SK-N-SH (cell line): ENCODE data around the gene PDE9A. TPM values are rescaled to one million over a fixed set of nuclear protein-coding genes. Genes with fewer than 3 reads are reported as not detected.

Experiments used
- CTCF ChIA-PET: fragments of 300-600, 350-600 bp; formaldehyde crosslinking; extraction: SDS; loops from one replicate; lab custom pipeline; 2021; lab: Yijun Ruan, JAX
- POLR2A ChIA-PET: fragments of 350-600 bp; sonication (Branson Sonifier 250); formaldehyde crosslinking; extraction: SDS; loops from one replicate; lab custom pipeline; 2020; ENCODE audit warnings: antibody characterized with exemption, inconsistent platforms; lab: Yijun Ruan, JAX
- DNase-seq: peaks from one replicate; pipeline ENCODE4 v3.0.0; 2012
- H2AFZ ChIP-seq: fragments of 200-600 bp; sonication (generic); 2 replicates; pipeline ENCODE4 v1.8.1; 2016; ENCODE audit warnings: antibody characterized with exemption, mild to moderate bottlenecking, low read depth
- H3F3A ChIP-seq: fragments of 200-600 bp; sonication (generic); replicated peaks from 2 replicates; pipeline ENCODE3; 2016; ENCODE audit warnings: antibody characterized with exemption, mild to moderate bottlenecking; ENCODE audit not compliant: insufficient read depth
- H3K27ac ChIP-seq, 2 experiments: fragments of 200-500 bp in 1 of 2; fragments of 200-600 bp in 1 of 2; sonication (Bioruptor generic) in 1 of 2; sonication (generic), shearing (Covaris generic) in 1 of 2; 2 replicates each; pipeline versions ENCODE4 v1.5.1 to v1.6.1; 2014 to 2016; ENCODE audit warnings: low read depth in 2 of 2, inconsistent platforms in 1 of 2, low read length in 1 of 2, mild to moderate bottlenecking in 1 of 2, mixed read lengths in 1 of 2
- H3K27me3 ChIP-seq: fragments of 200-600 bp; sonication (generic), shearing (Covaris generic); 2 replicates; pipeline ENCODE4 v1.6.1; 2016; ENCODE audit warnings: mixed run types; ENCODE audit not compliant: insufficient read depth
- H3K36me3 ChIP-seq, 2 experiments: fragments of 200-500 bp in 1 of 2; fragments of 200-600 bp in 1 of 2; sonication (Bioruptor generic) in 1 of 2; sonication (generic) in 1 of 2; replicated peaks in 1 of 2; 2 replicates each; pipeline versions ENCODE3 to v1.5.1; 2014 to 2016; ENCODE audit warnings: low read length in 1 of 2, mild to moderate bottlenecking in 1 of 2; ENCODE audit not compliant: insufficient read depth in 2 of 2, control insufficient read depth in 1 of 2
- H3K4me1 ChIP-seq, 2 experiments: fragments of 200-500 bp in 1 of 2; fragments of 200-600 bp in 1 of 2; sonication (Bioruptor generic) in 1 of 2; sonication (generic), shearing (Covaris generic) in 1 of 2; 2 replicates each; pipeline versions ENCODE4 v1.5.1 to v1.6.1; 2014 to 2016; ENCODE audit warnings: low read depth in 1 of 2, low read length in 1 of 2, mixed run types in 1 of 2; ENCODE audit not compliant: insufficient read depth in 2 of 2, control insufficient read depth in 1 of 2
- H3K4me2 ChIP-seq: fragments of 200-600 bp; sonication (generic), shearing (Covaris generic); 2 replicates; pipeline ENCODE4 v1.6.1; 2017; ENCODE audit warnings: mixed run types
- H3K4me3 ChIP-seq, 2 experiments: fragments of 200-500 bp in 1 of 2; fragments of 200-600 bp in 1 of 2; sonication (Bioruptor generic) in 1 of 2; sonication (generic), shearing (Covaris generic) in 1 of 2; 2 replicates each; pipeline versions ENCODE4 v1.5.1 to v1.8.1; 2014 to 2016; ENCODE audit warnings: low read depth in 2 of 2, inconsistent platforms in 1 of 2, low read length in 1 of 2, mild to moderate bottlenecking in 1 of 2, mixed read lengths in 1 of 2, moderate library complexity in 1 of 2
- H3K79me2 ChIP-seq: fragments of 200-600 bp; sonication (generic); 2 replicates; pipeline ENCODE4 v1.8.1; 2017; ENCODE audit warnings: mild to moderate bottlenecking; ENCODE audit not compliant: insufficient read depth
- H3K9ac ChIP-seq: fragments of 200-600 bp; sonication (generic); 2 replicates; pipeline ENCODE4 v1.6.1; 2017; ENCODE audit warnings: mixed run types
- H3K9me2 ChIP-seq: fragments of 200-600 bp; sonication (generic); 2 replicates; pipeline ENCODE4 v1.6.1; 2017; ENCODE audit warnings: mixed run types
- H3K9me3 ChIP-seq: fragments of 200-600 bp; sonication (generic); 2 replicates; pipeline ENCODE4 v1.6.1; 2017; ENCODE audit warnings: mixed run types, mild to moderate bottlenecking, moderate library complexity
- H4K20me1 ChIP-seq: fragments of 200-600 bp; sonication (generic); 2 replicates; pipeline ENCODE4 v1.6.1; 2017; ENCODE audit warnings: mild to moderate bottlenecking, mixed run types; ENCODE audit not compliant: insufficient read depth
- CHD2 ChIP-seq: fragments of 150-350 bp; IDR thresholded peaks from 2 replicates; pipeline ENCODE4 v1.6.1; 2018; ENCODE audit warnings: low read length; ENCODE audit not compliant: partially characterized antibody
- EP300 ChIP-seq, 2 experiments: IDR thresholded peaks; 2 replicates each; pipeline versions ENCODE4 v1.4.0 to v1.6.1; 2012; ENCODE audit warnings: borderline replicate concordance in 1 of 2, low read depth in 1 of 2, low read length in 1 of 2
- FOXJ3 ChIP-seq: sonication (generic); formaldehyde crosslinking; IDR thresholded peaks from 2 replicates; pipeline ENCODE4 v1.5.1; 2020; ENCODE audit warnings: mild to moderate bottlenecking, missing genetic modification reagents
- MXI1 ChIP-seq: IDR thresholded peaks from 2 replicates; pipeline ENCODE4 v1.6.1; 2012; ENCODE audit warnings: mild to moderate bottlenecking, low read depth, low read length, improper control_type of control experiment
- NRF1 ChIP-seq: IDR thresholded peaks from 2 replicates; pipeline ENCODE4 v1.6.1; 2012; ENCODE audit warnings: low read depth, mild to moderate bottlenecking, low read length
- POLR2AphosphoS5 ChIP-seq: IDR thresholded peaks from 2 replicates; pipeline ENCODE4 v1.6.1; 2012; ENCODE audit warnings: low read depth, low read length
- RAD21 ChIP-seq: IDR thresholded peaks from 2 replicates; pipeline ENCODE4 v1.6.1; 2012; ENCODE audit warnings: mild to moderate bottlenecking, low read length
- RXRA ChIP-seq: IDR thresholded peaks from 2 replicates; pipeline ENCODE4 v1.4.0; 2012; ENCODE audit warnings: low read depth, mild to moderate bottlenecking, borderline replicate concordance
- TAF1 ChIP-seq: IDR thresholded peaks from 2 replicates; pipeline ENCODE4 v1.6.1; 2012; ENCODE audit warnings: low read depth, mild to moderate bottlenecking, low read length, moderate library complexity, borderline replicate concordance
- TEAD4 ChIP-seq: IDR thresholded peaks from 2 replicates; pipeline ENCODE4 v1.4.0; 2012; ENCODE audit warnings: mild to moderate bottlenecking, borderline replicate concordance; ENCODE audit not compliant: insufficient read depth
- WGBS: methylation state at CpG from one replicate; pipeline ENCODE4 v1.1.6; 2017; ENCODE audit warnings: low lambda C conversion rate; 5-methylcytosine and 5-hydroxymethylcytosine counted together
- polyA plus RNA-seq, 3 experiments: library from polyadenylated mRNA; depleted of rRNA; stranded (reverse); fragments of >200 nt; gene quantifications; 2 replicates each; pipeline ENCODE4 v1.2.3, GENCODE V29; 2012
- TF ChIP-seq, protein P1 (sequence below): IDR thresholded peaks from 2 replicates; pipeline ENCODE4 v1.4.0; 2012; ENCODE audit warnings: low read depth, borderline replicate concordance
- TF ChIP-seq, protein P2 (sequence below): IDR thresholded peaks from 2 replicates; pipeline ENCODE4 v1.4.0; 2012; ENCODE audit warnings: low read depth, borderline replicate concordance
- TF ChIP-seq, protein P3 (sequence below): IDR thresholded peaks from 2 replicates; pipeline ENCODE4 v1.6.1; 2012; ENCODE audit warnings: mild to moderate bottlenecking, low read depth, low read length, moderate library complexity

PDE9A gene
- polyA plus RNA-seq, 1 of the 3 experiments (the other 2 are of a cell fraction): 0.28 TPM

GRCh38 chr21:42731264-42732032 lies 78.0 kb downstream of the PDE9A start:
- H3K4me1 ChIP-seq: no peaks in the 10 kb centered on the region

GRCh38 chr21:42732033-42732410 lies 78.6 kb downstream of the PDE9A start:
- TF ChIP-seq, protein P1, sequence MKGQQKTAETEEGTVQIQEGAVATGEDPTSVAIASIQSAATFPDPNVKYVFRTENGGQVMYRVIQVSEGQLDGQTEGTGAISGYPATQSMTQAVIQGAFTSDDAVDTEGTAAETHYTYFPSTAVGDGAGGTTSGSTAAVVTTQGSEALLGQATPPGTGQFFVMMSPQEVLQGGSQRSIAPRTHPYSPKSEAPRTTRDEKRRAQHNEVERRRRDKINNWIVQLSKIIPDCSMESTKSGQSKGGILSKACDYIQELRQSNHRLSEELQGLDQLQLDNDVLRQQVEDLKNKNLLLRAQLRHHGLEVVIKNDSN: no peak
- TF ChIP-seq CHD2 (no peak), RAD21 (no peak), TAF1 (no peak), TEAD4 (no peak), NRF1 (no peak), EP300 (IDR thresholded peaks at IDR 0.05; ENCODE audit: borderline replicate concordance in 1 of 2, low read depth in 1 of 2, low read length in 1 of 2) (no peak), MXI1 (no peak)
- TF ChIP-seq, protein P2, sequence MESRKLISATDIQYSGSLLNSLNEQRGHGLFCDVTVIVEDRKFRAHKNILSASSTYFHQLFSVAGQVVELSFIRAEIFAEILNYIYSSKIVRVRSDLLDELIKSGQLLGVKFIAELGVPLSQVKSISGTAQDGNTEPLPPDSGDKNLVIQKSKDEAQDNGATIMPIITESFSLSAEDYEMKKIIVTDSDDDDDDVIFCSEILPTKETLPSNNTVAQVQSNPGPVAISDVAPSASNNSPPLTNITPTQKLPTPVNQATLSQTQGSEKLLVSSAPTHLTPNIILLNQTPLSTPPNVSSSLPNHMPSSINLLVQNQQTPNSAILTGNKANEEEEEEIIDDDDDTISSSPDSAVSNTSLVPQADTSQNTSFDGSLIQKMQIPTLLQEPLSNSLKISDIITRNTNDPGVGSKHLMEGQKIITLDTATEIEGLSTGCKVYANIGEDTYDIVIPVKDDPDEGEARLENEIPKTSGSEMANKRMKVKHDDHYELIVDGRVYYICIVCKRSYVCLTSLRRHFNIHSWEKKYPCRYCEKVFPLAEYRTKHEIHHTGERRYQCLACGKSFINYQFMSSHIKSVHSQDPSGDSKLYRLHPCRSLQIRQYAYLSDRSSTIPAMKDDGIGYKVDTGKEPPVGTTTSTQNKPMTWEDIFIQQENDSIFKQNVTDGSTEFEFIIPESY: no peak
- TF ChIP-seq, protein P3, sequence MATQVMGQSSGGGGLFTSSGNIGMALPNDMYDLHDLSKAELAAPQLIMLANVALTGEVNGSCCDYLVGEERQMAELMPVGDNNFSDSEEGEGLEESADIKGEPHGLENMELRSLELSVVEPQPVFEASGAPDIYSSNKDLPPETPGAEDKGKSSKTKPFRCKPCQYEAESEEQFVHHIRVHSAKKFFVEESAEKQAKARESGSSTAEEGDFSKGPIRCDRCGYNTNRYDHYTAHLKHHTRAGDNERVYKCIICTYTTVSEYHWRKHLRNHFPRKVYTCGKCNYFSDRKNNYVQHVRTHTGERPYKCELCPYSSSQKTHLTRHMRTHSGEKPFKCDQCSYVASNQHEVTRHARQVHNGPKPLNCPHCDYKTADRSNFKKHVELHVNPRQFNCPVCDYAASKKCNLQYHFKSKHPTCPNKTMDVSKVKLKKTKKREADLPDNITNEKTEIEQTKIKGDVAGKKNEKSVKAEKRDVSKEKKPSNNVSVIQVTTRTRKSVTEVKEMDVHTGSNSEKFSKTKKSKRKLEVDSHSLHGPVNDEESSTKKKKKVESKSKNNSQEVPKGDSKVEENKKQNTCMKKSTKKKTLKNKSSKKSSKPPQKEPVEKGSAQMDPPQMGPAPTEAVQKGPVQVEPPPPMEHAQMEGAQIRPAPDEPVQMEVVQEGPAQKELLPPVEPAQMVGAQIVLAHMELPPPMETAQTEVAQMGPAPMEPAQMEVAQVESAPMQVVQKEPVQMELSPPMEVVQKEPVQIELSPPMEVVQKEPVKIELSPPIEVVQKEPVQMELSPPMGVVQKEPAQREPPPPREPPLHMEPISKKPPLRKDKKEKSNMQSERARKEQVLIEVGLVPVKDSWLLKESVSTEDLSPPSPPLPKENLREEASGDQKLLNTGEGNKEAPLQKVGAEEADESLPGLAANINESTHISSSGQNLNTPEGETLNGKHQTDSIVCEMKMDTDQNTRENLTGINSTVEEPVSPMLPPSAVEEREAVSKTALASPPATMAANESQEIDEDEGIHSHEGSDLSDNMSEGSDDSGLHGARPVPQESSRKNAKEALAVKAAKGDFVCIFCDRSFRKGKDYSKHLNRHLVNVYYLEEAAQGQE: no peak
- Histone ChIP-seq H3F3A (no peaks in the 10 kb centered on the region), H3K36me3 (no peaks in the 10 kb centered on the region), H3K4me1 (no peaks in the 10 kb centered on the region), H3K27me3 (no peaks in the 10 kb centered on the region), H3K4me2 (no peak overlapping the region), H3K9ac (no peak overlapping the region), H3K4me3 (no peak overlapping the region), H3K9me2 (no peaks in the 10 kb centered on the region), H4K20me1 (no peaks in the 10 kb centered on the region), H2AFZ (no peak overlapping the region), H3K79me2 (no peaks in the 10 kb centered on the region), H3K27ac (no peak overlapping the region), H3K9me3 (no peaks in the 10 kb centered on the region)
- ChIA-PET POLR2A (no interaction called here), CTCF (no interaction called here)
- DNase-seq: no peak
- 80% methylated on average over 7 of the region's 12 CpGs for WGBS

More at GRCh38 chr21:42731264-42732032, 78.0 kb downstream of the PDE9A start:
- H3K36me3 ChIP-seq: no peaks in the 10 kb centered on the region
- no peaks in the 10 kb centered on the region for H3K9me2 ChIP-seq
- H3K4me2 ChIP-seq: no peak overlapping the region
- no peak overlapping the region for H3K9ac ChIP-seq
- H3K9me3 ChIP-seq: no peaks in the 10 kb centered on the region
- H3K79me2 ChIP-seq: no peaks in the 10 kb centered on the region
- H3K27ac ChIP-seq: no peak overlapping the region
- H3K27me3 ChIP-seq: no peaks in the 10 kb centered on the region
- 52% methylated on average over 13 of the region's 19 CpGs for WGBS
- POLR2A ChIA-PET: no interaction called here
- no peak overlapping the region for H2AFZ ChIP-seq
- H4K20me1 ChIP-seq: no peaks in the 10 kb centered on the region
- CTCF ChIA-PET: no interaction called here
- no peak overlapping the region for H3K4me3 ChIP-seq
- no peak for TF ChIP-seq POLR2AphosphoS5
- no peak for TF ChIP-seq FOXJ3
- no peak for TF ChIP-seq TEAD4
- no peak for TF ChIP-seq RXRA
- no peak for DNase-seq
- no peaks in the 10 kb centered on the region for H3F3A ChIP-seq
